Pancreas (tissue), 10 donors: Measurements from ENCODE around the gene NDST1. TPM values are rescaled to one million over a fixed set of nuclear protein-coding genes. Genes with fewer than 3 reads are reported as not detected.

Experiments
- ATAC-seq, 4 donors: fragments of 200-7000 bp; cut with Tn5 transposase; one replicate each; pipeline versions ENCODE4 v1.8.0 to v1.9.1; 2020; ENCODE audit warnings: mild to moderate bottlenecking in 4 of 4, moderate library complexity in 4 of 4
- DNase-seq, 6 donors: peaks; one replicate each; pipeline ENCODE4 v3.0.0-alpha.2; 2020
- FAIRE-seq: peaks from 2 replicates; lab custom pipeline; 2012; peaks lifted over from hg19 to GRCh38; lab: Jason Lieb, UNC
- H3K27ac ChIP-seq, 4 donors: fragments of 200-600 bp; sonication (generic); 1 replicate in 3 of 4; 2 replicates in 1 of 4; pipeline versions ENCODE4 v1.5.0 to v1.8.0; 2020
- H3K27me3 ChIP-seq, 4 donors: fragments of 200-600 bp; one replicate each; pipeline ENCODE4 v1.8.0; 2021
- H3K36me3 ChIP-seq, 3 donors: fragments of 200-600 bp; sonication (generic) in 1 of 3; one replicate each; pipeline versions ENCODE4 v1.5.0 to v1.8.0; 2020 to 2021
- H3K4me1 ChIP-seq, 3 donors: fragments of 200-600 bp; one replicate each; pipeline ENCODE4 v1.8.0; 2021
- H3K4me3 ChIP-seq, 4 donors: fragments of 200-600 bp; sonication (generic) in 2 of 4; one replicate each; pipeline versions ENCODE4 v1.5.0 to v1.8.0; 2020 to 2021
- H3K9me3 ChIP-seq, 4 donors: fragments of 200-600 bp; one replicate each; pipeline ENCODE4 v1.8.0; 2021
- WGBS, 2 donors: extraction: QIAGEN DNeasy Blood & Tissue Kit; methylation state at CpG; one replicate each; pipeline ENCODE4 v1.1.7; 2013; 5-methylcytosine and 5-hydroxymethylcytosine counted together
- intact Hi-C, 3 donors: fragments of 100-400 bp; cut with DNase I; formaldehyde crosslinking; loops; one replicate each; pipeline versions ENCODE4 v1.11.1 to v1.14.2; 2022
- polyA plus RNA-seq, 2 donors: library from polyadenylated mRNA; stranded (reverse); fragments of 200-250 nt; gene quantifications; one replicate each; pipeline ENCODE4 v1.2.3, GENCODE V29; 2013
- total RNA-seq, 6 donors: library from RNA; stranded (reverse); fragmentation: NEBNext Ultra II Directional in 4 of 6; extraction: Animal tissue kit (Norgen Biotek cat#: 25700) in 4 of 6; gene quantifications; one replicate each; pipeline versions ENCODE4 v1.2.1 to v1.2.4, GENCODE V29; 2021 to 2023
- TF ChIP-seq, protein P1 (sequence below), 4 donors: fragments of 200-600 bp; sonication (generic) in 3 of 4; IDR thresholded peaks; one replicate each; pipeline versions ENCODE4 v1.5.0 to v1.8.0; 2021; ENCODE audit warnings: antibody characterized with exemption in 4 of 4
- donor health status: healthy with polysubstance abuse.
- donor health status: DM: no; HTN: no; CAD: no; lungs with moderate emphysema.
- donor health status: DM: no; HTN: no; CAD: no.
- donor health status: control.
- donor health status: control.
- donor health status: Bipolar disorder and iron deficiency.
- donor health status: DM: yes; HTN: yes; CAD: no.
- donor health status: DM: no; HTN: no; CAD: no.
- donor health status: DM: no; HTN: no; CAD: no.
- donor health status: DM: yes; HTN: yes; CAD: no.

NDST1 gene
- total and polyA plus RNA-seq, 8 donors = 9.9 to 57.2 (median 39.8) TPM

DNA sequence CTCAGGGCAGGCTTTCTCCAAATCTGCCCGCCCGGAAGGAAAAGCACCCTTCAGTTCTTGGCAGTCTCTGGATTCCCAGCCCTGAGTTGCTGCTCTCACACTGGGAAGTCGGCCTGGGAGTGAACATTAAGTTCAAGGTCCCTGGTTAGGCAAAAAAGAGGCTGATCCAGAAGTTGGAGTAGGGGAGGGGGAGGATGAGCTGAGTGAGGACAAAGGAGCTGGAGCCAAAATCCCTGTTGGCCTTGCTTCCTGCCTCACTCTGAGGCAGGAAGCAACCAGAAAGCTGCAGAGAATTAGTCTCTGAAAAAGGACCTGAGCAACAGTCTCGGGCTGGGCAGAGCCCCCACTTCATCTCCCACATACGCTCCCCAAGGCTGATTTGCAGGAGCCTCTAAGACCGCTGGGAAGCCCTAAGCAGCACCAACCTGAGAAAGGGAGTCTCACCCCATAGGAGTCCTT is 43.3 kb upstream of the NDST1 start:
- Histone ChIP-seq H3K27ac (no peak overlapping the region), H3K27me3 (no peaks in the 10 kb centered on the region), H3K36me3 (no peaks in the 10 kb centered on the region), H3K4me3 (no peak overlapping the region), H3K4me1 (no peaks in the 10 kb centered on the region), H3K9me3 (no peaks in the 10 kb centered on the region)
- intact Hi-C loops = loop anchor here in 2 of 3 donors (5.0 kb wide), 3 partner anchors 58 to 78 kb away; no protein-coding TSS in a partner anchor
- FAIRE-seq (no peak), DNase-seq (no peak), ATAC-seq (peak in 2 of 4 donors; percentile 25 to 59)
- WGBS, 2 donors = 62 to 68% methylated on average over 6 of the region's 6 CpGs
- TF ChIP-seq, protein P1, sequence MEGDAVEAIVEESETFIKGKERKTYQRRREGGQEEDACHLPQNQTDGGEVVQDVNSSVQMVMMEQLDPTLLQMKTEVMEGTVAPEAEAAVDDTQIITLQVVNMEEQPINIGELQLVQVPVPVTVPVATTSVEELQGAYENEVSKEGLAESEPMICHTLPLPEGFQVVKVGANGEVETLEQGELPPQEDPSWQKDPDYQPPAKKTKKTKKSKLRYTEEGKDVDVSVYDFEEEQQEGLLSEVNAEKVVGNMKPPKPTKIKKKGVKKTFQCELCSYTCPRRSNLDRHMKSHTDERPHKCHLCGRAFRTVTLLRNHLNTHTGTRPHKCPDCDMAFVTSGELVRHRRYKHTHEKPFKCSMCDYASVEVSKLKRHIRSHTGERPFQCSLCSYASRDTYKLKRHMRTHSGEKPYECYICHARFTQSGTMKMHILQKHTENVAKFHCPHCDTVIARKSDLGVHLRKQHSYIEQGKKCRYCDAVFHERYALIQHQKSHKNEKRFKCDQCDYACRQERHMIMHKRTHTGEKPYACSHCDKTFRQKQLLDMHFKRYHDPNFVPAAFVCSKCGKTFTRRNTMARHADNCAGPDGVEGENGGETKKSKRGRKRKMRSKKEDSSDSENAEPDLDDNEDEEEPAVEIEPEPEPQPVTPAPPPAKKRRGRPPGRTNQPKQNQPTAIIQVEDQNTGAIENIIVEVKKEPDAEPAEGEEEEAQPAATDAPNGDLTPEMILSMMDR (IDR thresholded peaks at IDR 0.05) = no peak

DNA sequence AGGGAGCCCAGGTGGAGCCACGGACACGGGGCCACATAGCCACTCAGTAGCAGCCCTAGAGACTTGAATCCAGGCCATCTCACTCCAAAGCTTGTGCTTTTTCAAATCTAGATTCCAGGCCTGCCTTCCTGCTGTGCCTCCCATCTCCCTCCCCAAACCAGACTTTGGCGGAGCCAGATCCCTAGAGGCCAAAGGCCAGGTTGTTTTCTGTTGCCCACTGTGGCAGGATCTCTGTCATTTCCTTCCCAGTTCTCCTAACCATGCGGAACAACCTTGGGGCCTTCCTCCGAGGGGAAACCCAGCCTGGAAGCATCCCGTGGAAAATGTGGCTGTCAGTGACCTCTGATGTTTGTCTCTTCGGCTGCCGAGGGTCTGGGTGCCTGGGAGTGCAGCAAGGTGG is 42.0 kb upstream of the NDST1 start:
- no peak for ATAC-seq
- H3K27ac ChIP-seq = no peak overlapping the region
- TF ChIP-seq, protein P1 (IDR thresholded peaks at IDR 0.05) = no peak
- WGBS, 2 donors = 74 to 77% methylated on average over 8 of the region's 8 CpGs
- intact Hi-C loops = loop anchor here in 1 of 3 donors (5.0 kb wide), 1 partner anchor 71 kb away; no protein-coding TSS in a partner anchor
- H3K9me3 ChIP-seq = no peaks in the 10 kb centered on the region
- no peaks in the 10 kb centered on the region for H3K36me3 ChIP-seq
- FAIRE-seq = no peak
- H3K4me1 ChIP-seq = no peaks in the 10 kb centered on the region
- DNase-seq = no peak
- no peak overlapping the region for H3K4me3 ChIP-seq
- H3K27me3 ChIP-seq = no peaks in the 10 kb centered on the region

DNA sequence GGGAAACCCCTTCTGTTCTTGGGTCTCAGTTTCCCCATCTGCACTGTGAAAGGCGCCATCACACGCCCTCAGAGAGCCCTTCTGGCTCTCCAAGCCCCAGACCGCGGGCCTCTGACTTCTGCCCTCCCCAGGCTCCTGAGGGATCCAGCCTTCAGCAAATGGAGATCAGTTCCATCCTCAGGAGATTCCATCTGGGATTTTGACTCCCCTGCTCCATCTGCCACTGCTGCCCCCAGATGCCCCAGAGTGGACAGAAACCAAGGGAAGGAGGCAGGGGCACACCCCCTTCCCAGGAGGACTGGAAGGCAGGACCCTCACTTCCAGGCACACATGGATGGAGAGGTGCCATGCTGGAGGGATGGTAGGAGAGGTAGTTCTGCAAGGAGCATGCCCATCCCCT is 39.7 kb upstream of the NDST1 start:
- Histone ChIP-seq H3K9me3 (no peaks in the 10 kb centered on the region), H3K36me3 (no peaks in the 10 kb centered on the region), H3K27me3 (no peaks in the 10 kb centered on the region), H3K4me3 (no peak overlapping the region), H3K27ac (no peak overlapping the region), H3K4me1 (no peaks in the 10 kb centered on the region)
- ATAC-seq = no peak
- DNase-seq = no peak
- no peak for FAIRE-seq
- TF ChIP-seq, protein P1 (IDR thresholded peaks at IDR 0.05) = no peak
- intact Hi-C loops = loop anchor here in 1 of 3 donors (5.0 kb wide), 1 partner anchor 69 kb away; no protein-coding TSS in a partner anchor
- 83 to 96% methylated on average over 4 of the region's 4 CpGs for WGBS, 2 donors

DNA sequence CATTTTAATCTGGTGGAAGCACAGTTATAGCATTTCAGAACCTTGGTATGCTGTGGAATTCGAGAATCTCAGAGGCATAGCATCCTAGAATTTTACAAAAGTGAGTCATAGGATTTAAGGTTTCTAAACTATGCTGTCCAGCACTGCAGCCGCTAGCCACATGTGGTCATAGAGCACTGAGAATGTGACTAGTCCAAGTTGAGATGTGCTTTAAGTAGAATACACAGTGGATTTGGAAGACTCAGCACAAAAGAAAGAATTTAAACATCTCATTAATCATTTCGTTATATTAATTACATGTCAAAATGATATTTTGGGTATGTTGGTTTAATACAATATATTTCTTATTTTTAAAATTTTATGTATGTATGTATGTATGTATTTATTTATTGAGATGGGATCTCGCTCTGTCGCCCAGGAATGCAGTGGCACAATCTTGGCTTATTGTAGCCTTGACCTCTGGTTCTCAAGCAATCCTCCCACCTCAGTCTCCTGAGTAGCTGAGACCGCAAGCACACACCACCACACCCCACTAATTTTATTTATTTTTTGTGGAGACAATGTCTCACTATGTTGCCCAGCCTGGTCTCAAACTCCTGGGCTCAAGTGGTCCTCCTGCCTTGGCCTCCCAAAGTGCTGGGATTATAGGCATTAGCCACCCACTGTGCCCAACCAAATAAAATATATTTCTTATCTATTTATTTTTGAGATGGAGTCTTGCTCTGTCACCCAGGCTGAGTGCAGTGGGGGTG is 38.0 kb upstream of the NDST1 start:
- TF ChIP-seq, protein P1 (IDR thresholded peaks at IDR 0.05) = no peak
- Histone ChIP-seq H3K27me3 (no peaks in the 10 kb centered on the region), H3K4me1 (no peaks in the 10 kb centered on the region), H3K27ac (no peak overlapping the region), H3K36me3 (no peaks in the 10 kb centered on the region), H3K4me3 (no peak overlapping the region), H3K9me3 (no peaks in the 10 kb centered on the region)
- no peak for DNase-seq
- ATAC-seq = peak in 2 of 4 donors; percentile 43 to 59
- no peak for FAIRE-seq
- WGBS, 2 donors = 77 to 82% methylated on average over 6 of the region's 6 CpGs
- intact Hi-C loops = loop anchor here in 2 of 3 donors (5.0 to 10.0 kb wide), 2 partner anchors 55 to 67 kb away; no protein-coding TSS in a partner anchor
